ENCODE measurements around the gene KAT14. TPM values are rescaled to one million over a fixed set of nuclear protein-coding genes. Genes with fewer than 3 reads are reported as not detected.
"Not testable (repeated sequence)": the region's sequence is repeated elsewhere in the genome, so short reads cannot be mapped to it uniquely, and the experiment has no call there.

Gene KAT14, protein sequence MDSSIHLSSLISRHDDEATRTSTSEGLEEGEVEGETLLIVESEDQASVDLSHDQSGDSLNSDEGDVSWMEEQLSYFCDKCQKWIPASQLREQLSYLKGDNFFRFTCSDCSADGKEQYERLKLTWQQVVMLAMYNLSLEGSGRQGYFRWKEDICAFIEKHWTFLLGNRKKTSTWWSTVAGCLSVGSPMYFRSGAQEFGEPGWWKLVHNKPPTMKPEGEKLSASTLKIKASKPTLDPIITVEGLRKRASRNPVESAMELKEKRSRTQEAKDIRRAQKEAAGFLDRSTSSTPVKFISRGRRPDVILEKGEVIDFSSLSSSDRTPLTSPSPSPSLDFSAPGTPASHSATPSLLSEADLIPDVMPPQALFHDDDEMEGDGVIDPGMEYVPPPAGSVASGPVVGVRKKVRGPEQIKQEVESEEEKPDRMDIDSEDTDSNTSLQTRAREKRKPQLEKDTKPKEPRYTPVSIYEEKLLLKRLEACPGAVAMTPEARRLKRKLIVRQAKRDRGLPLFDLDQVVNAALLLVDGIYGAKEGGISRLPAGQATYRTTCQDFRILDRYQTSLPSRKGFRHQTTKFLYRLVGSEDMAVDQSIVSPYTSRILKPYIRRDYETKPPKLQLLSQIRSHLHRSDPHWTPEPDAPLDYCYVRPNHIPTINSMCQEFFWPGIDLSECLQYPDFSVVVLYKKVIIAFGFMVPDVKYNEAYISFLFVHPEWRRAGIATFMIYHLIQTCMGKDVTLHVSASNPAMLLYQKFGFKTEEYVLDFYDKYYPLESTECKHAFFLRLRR
- total RNA-seq (1 to 10 TPM; 5.7 to 8.5 (median 6.5) TPM), polyA plus RNA-seq (1 to 10 TPM; 4.0 to 5.7 TPM)

- intact Hi-C loops (cut with DNase I), result no loop called here
- H3K27ac ChIP-seq, result peak within 1 kb of the TSS; percentile 84 to 90 (median 88)
- no peak for TF ChIP-seq CTCF (IDR thresholded peaks at IDR 0.05)
- DNase-seq, result peak; percentile 87 to 97 (median 90)
- FAIRE-seq, result no peak
- no peaks in the 10 kb centered on the region for H3K27me3 ChIP-seq
- no peaks in the 10 kb centered on the region for H3K9me3 ChIP-seq
- 0% methylated on average over 83 to 87 of the region's 87 CpGs for WGBS, 2 donors
- H3K4me3 ChIP-seq, result peak within 1 kb of the TSS; percentile 93 to 99 (median 96)
- no peaks in the 10 kb centered on the region for H3K36me3 ChIP-seq
- peaks cover 6 to 16% (median 7%) of the 10 kb centered on the region in 3 donors for H3K4me1 ChIP-seq
- ATAC-seq, result peak; percentile 96 to 100 (median 98)
These were observed at the start of gene KAT14, which contains the start of gene PET117 for GRCh38 chr20:18137412-18138265. Gene KAT14, plus strand, starts transcription at chr20:18137863. Its CDS starts 4,798 bp downstream, at chr20:18142661. Gene PET117, plus strand, starts transcription at chr20:18137863. Its CDS starts 93 bp downstream, at chr20:18137956.

DNA sequence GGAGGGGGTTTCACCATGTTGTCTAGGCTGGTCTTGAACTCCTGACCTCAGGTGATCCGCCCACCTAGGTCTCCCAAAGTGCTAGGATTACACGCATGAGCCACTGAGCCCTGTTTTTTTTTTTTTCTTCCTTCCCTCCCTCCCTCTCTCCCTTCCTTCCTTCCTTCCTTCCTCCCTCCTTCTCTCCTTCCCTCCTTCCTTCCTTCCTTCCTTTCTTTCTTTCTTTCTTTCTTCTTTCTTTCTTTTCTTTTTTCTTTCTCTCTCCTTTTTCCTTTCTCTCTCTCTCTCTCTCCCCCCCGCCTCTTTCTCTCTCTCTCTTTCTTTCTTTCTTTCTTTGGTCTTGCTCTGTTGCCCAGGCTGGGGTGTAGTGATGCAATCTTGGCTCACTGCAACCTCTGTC is 49.4 kb upstream of the KAT14 start:
- FAIRE-seq; ATAC-seq; H3K9me3 ChIP-seq; H3K27me3 ChIP-seq; H3K27ac ChIP-seq; H3K36me3 ChIP-seq; H3K4me3 ChIP-seq; intact Hi-C loops (cut with DNase I); H3K4me1 ChIP-seq; DNase-seq: not testable (repeated sequence)
- WGBS, 2 donors, result 66 to 84% methylated on average over 3 of the region's 3 CpGs

- H3K36me3 ChIP-seq; DNase-seq; H3K4me3 ChIP-seq; H3K27ac ChIP-seq; ATAC-seq; FAIRE-seq; H3K27me3 ChIP-seq; intact Hi-C loops (cut with DNase I); H3K4me1 ChIP-seq; H3K9me3 ChIP-seq: not testable (repeated sequence)
- WGBS, 2 donors, result 83 to 85% methylated on average over 11 of the region's 11 CpGs
These were observed 48.8 kb upstream of the KAT14 start for GRCh38 chr20:18088841-18089240.

DNA sequence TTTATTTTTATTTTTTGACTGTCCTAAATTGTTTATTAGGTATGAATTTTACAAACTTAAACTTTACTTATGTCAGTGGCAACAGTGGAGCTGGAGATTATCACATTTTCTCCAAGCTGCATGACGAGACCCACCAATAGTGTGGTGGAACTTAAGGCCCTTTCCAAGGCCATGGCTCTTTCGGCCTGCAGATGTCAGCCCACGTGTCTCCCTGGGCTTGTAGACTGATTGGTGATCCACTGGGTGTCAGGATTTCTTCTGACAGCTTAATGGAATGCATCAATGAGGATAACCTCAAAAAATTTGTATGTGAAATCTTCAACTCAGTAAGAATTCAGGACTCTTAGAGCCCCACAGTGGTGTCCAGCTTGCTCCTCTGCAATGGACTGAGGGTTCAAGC is 47.6 kb upstream of the KAT14 start:
- DNase-seq, result no peak
- Histone ChIP-seq H3K27me3 (no peaks in the 10 kb centered on the region), H3K4me3 (no peak overlapping the region), H3K9me3 (no peaks in the 10 kb centered on the region), H3K27ac (no peak overlapping the region), H3K4me1 (no peaks in the 10 kb centered on the region), H3K36me3 (no peaks in the 10 kb centered on the region)
- no peak for ATAC-seq
- FAIRE-seq, result no peak
- 42 to 46% methylated on average over 3 of the region's 3 CpGs for WGBS, 2 donors
- TF ChIP-seq CTCF (IDR thresholded peaks at IDR 0.05), result no peak
- intact Hi-C loops (cut with DNase I), result no loop called here

GRCh38 chr20:18090477-18090876 is 47.2 kb upstream of the KAT14 start:
- Histone ChIP-seq H3K4me1 (no peaks in the 10 kb centered on the region), H3K36me3 (no peaks in the 10 kb centered on the region), H3K4me3 (no peak overlapping the region), H3K27me3 (no peaks in the 10 kb centered on the region), H3K27ac (no peak overlapping the region), H3K9me3 (no peaks in the 10 kb centered on the region)
- no peak for DNase-seq
- ATAC-seq, result no peak
- intact Hi-C loops (cut with DNase I), result no loop called here
- WGBS, 2 donors, result 89 to 90% methylated on average over 10 of the region's 10 CpGs
- no peak for TF ChIP-seq CTCF (IDR thresholded peaks at IDR 0.05)
- FAIRE-seq, result no peak
